Karpas-422 (cell line): ENCODE results near the gene CNTNAP2. TPM values are rescaled to one million over a fixed set of nuclear protein-coding genes. Genes with fewer than 3 reads are reported as not detected.

Experiments
- DNase-seq: peaks from one replicate; pipeline ENCODE4 v3.0.0-alpha.2; 2015
- H2AFZ ChIP-seq: fragments of 200-600 bp; sonication (generic); 2 replicates; pipeline ENCODE4 v1.6.1; 2014; ENCODE audit warnings: antibody characterized with exemption, low read length, mixed read lengths
- H3K27ac ChIP-seq: fragments of 200-600 bp; sonication (generic); 2 replicates; pipeline ENCODE4 v1.5.1; 2014; ENCODE audit warnings: mild to moderate bottlenecking, low read length, moderate library complexity
- H3K27me3 ChIP-seq: fragments of 200-600 bp; sonication (generic); 2 replicates; pipeline ENCODE4 v1.6.1; 2014; ENCODE audit warnings: low read length, mixed read lengths
- H3K36me3 ChIP-seq: fragments of 200-600 bp; sonication (generic); 2 replicates; pipeline ENCODE4 v1.6.1; 2014; ENCODE audit warnings: low read length, mixed read lengths; ENCODE audit not compliant: insufficient read depth
- H3K4me1 ChIP-seq: fragments of 200-600 bp; sonication (generic); 2 replicates; pipeline ENCODE4 v1.6.1; 2014; ENCODE audit warnings: mild to moderate bottlenecking, low read length, mixed read lengths
- H3K4me2 ChIP-seq: fragments of 200-600 bp; sonication (generic); 2 replicates; pipeline ENCODE4 v1.6.1; 2014; ENCODE audit warnings: low read length, low read depth, mild to moderate bottlenecking; ENCODE audit not compliant: poor library complexity, severe bottlenecking
- H3K4me3 ChIP-seq: fragments of 200-600 bp; sonication (generic); 2 replicates; pipeline ENCODE4 v1.5.1; 2014; ENCODE audit warnings: mild to moderate bottlenecking, antibody characterized with exemption, low read length, mixed read lengths
- H3K79me2 ChIP-seq: fragments of 200-600 bp; sonication (generic); 2 replicates; pipeline ENCODE4 v1.6.1; 2014; ENCODE audit warnings: mild to moderate bottlenecking, low read length, mixed read lengths
- H3K9ac ChIP-seq: fragments of 200-600 bp; sonication (generic); 2 replicates; pipeline ENCODE4 v1.6.0; 2014; ENCODE audit warnings: low read length
- H3K9me2 ChIP-seq: fragments of 200-600 bp; sonication (generic), shearing (Covaris generic); replicated peaks from 2 replicates; pipeline ENCODE4 v1.6.0; 2014; ENCODE audit warnings: mild to moderate bottlenecking, low read length, moderate library complexity; ENCODE audit not compliant: insufficient read depth
- H3K9me3 ChIP-seq: fragments of 300-700, 200-600 bp; sonication (generic); 2 replicates; pipeline ENCODE4 v1.6.1; 2014; ENCODE audit warnings: low read length, mixed read lengths
- H4K20me1 ChIP-seq: fragments of 200-600 bp; sonication (generic); 2 replicates; pipeline ENCODE4 v1.6.1; 2014; ENCODE audit warnings: mild to moderate bottlenecking, antibody characterized with exemption, low read length, low read depth; ENCODE audit not compliant: insufficient read depth
- total RNA-seq: library from RNA; depleted of rRNA; stranded (reverse); fragments of >200 nt; shearing (Covaris generic); gene quantifications from 2 replicates; pipeline ENCODE4 v1.2.3, GENCODE V29; 2014; ENCODE audit warnings: low replicate concordance

The CNTNAP2 gene
- total RNA-seq, 1 experiment from 2014 or later: not detected

GRCh38 chr7:147639751-147640150 lies 1523.2 kb downstream of the CNTNAP2 start:
- Histone ChIP-seq H3K9ac (no peak overlapping the region), H4K20me1 (no peaks in the 10 kb centered on the region), H3K79me2 (no peaks in the 10 kb centered on the region), H3K9me3 (peaks cover 6% of the 10 kb centered on the region; the same call in 1 of the 2 replicates), H3K9me2 (no peaks in the 10 kb centered on the region), H2AFZ (no peak overlapping the region), H3K36me3 (no peaks in the 10 kb centered on the region), H3K27me3 (no peaks in the 10 kb centered on the region), H3K4me1 (no peaks in the 10 kb centered on the region), H3K27ac (no peak overlapping the region), H3K4me3 (no peak overlapping the region), H3K4me2 (no peak overlapping the region)
- DNase-seq: no peak

- Histone ChIP-seq H4K20me1 (no peaks in the 10 kb centered on the region), H3K4me2 (no peak overlapping the region), H3K79me2 (no peaks in the 10 kb centered on the region), H3K27ac (no peak overlapping the region), H3K4me1 (no peaks in the 10 kb centered on the region), H3K36me3 (no peaks in the 10 kb centered on the region), H2AFZ (no peak overlapping the region), H3K4me3 (no peak overlapping the region), H3K27me3 (no peaks in the 10 kb centered on the region), H3K9me3 (peaks cover 6% of the 10 kb centered on the region; the same call in 1 of the 2 replicates), H3K9me2 (no peaks in the 10 kb centered on the region), H3K9ac (no peak overlapping the region)
- no peak for DNase-seq
These were observed 1524.2 kb downstream of the CNTNAP2 start for GRCh38 chr7:147640821-147641220.

GRCh38 chr7:147646568-147646967 lies 1530.0 kb downstream of the CNTNAP2 start:
- Histone ChIP-seq H3K9me2 (no peaks in the 10 kb centered on the region), H3K4me2 (no peak overlapping the region), H4K20me1 (no peaks in the 10 kb centered on the region), H3K27me3 (no peaks in the 10 kb centered on the region), H3K27ac (no peak overlapping the region), H3K9me3 (peaks cover 6% of the 10 kb centered on the region), H3K4me1 (no peaks in the 10 kb centered on the region), H3K36me3 (no peaks in the 10 kb centered on the region), H3K4me3 (no peak overlapping the region), H3K9ac (no peak overlapping the region), H2AFZ (no peak overlapping the region), H3K79me2 (no peaks in the 10 kb centered on the region)
- no peak for DNase-seq

- Histone ChIP-seq H3K4me2 (no peak overlapping the region), H3K9me3 (peaks cover 15% of the 10 kb centered on the region), H3K36me3 (no peaks in the 10 kb centered on the region), H3K27ac (no peak overlapping the region), H3K27me3 (no peaks in the 10 kb centered on the region), H3K4me1 (no peaks in the 10 kb centered on the region), H3K4me3 (no peak overlapping the region), H3K79me2 (no peaks in the 10 kb centered on the region), H3K9me2 (no peaks in the 10 kb centered on the region), H4K20me1 (no peaks in the 10 kb centered on the region), H3K9ac (no peak overlapping the region), H2AFZ (no peak overlapping the region)
- no peak for DNase-seq
These were observed 1534.4 kb downstream of the CNTNAP2 start for GRCh38 chr7:147650991-147651390.

GRCh38 chr7:147651601-147652000 lies 1535.0 kb downstream of the CNTNAP2 start:
- H4K20me1 ChIP-seq: no peaks in the 10 kb centered on the region
- H3K36me3 ChIP-seq: no peaks in the 10 kb centered on the region
- H3K79me2 ChIP-seq: no peaks in the 10 kb centered on the region
- no peak for DNase-seq
- no peak overlapping the region for H3K4me2 ChIP-seq
- peaks cover 12% of the 10 kb centered on the region for H3K9me3 ChIP-seq
- H3K4me1 ChIP-seq: no peaks in the 10 kb centered on the region
- no peaks in the 10 kb centered on the region for H3K27me3 ChIP-seq
- no peaks in the 10 kb centered on the region for H3K9me2 ChIP-seq
- H3K27ac ChIP-seq: no peak overlapping the region
- H3K9ac ChIP-seq: no peak overlapping the region
- no peak overlapping the region for H3K4me3 ChIP-seq
- H2AFZ ChIP-seq: no peak overlapping the region

GRCh38 chr7:147653456-147653855 lies 1536.9 kb downstream of the CNTNAP2 start:
- Histone ChIP-seq H4K20me1 (no peaks in the 10 kb centered on the region), H3K4me3 (no peak overlapping the region), H3K4me1 (no peaks in the 10 kb centered on the region), H3K9me2 (no peaks in the 10 kb centered on the region), H3K9me3 (peaks cover 17% of the 10 kb centered on the region), H3K27ac (no peak overlapping the region), H3K36me3 (no peaks in the 10 kb centered on the region), H3K9ac (no peak overlapping the region), H2AFZ (no peak overlapping the region), H3K79me2 (no peaks in the 10 kb centered on the region), H3K4me2 (no peak overlapping the region), H3K27me3 (no peaks in the 10 kb centered on the region)
- no peak for DNase-seq

GRCh38 chr7:147658392-147658967 lies 1541.9 kb downstream of the CNTNAP2 start:
- H3K9me3 ChIP-seq: peaks cover 18% of the 10 kb centered on the region
- no peak overlapping the region for H3K4me2 ChIP-seq
- DNase-seq: no peak
- H3K4me1 ChIP-seq: no peaks in the 10 kb centered on the region
- H3K36me3 ChIP-seq: no peaks in the 10 kb centered on the region
- H3K9ac ChIP-seq: no peak overlapping the region
- H2AFZ ChIP-seq: no peak overlapping the region
- no peak overlapping the region for H3K4me3 ChIP-seq
- no peak overlapping the region for H3K27ac ChIP-seq
- no peaks in the 10 kb centered on the region for H3K27me3 ChIP-seq
- no peaks in the 10 kb centered on the region for H3K9me2 ChIP-seq
- H3K79me2 ChIP-seq: no peaks in the 10 kb centered on the region
- no peaks in the 10 kb centered on the region for H4K20me1 ChIP-seq

- Histone ChIP-seq H3K27me3 (no peaks in the 10 kb centered on the region), H3K27ac (no peak overlapping the region), H3K4me3 (no peak overlapping the region), H3K9me3 (peaks cover 24% of the 10 kb centered on the region), H3K4me1 (no peaks in the 10 kb centered on the region), H3K9me2 (no peaks in the 10 kb centered on the region), H3K36me3 (no peaks in the 10 kb centered on the region), H2AFZ (no peak overlapping the region), H3K4me2 (no peak overlapping the region), H3K9ac (no peak overlapping the region), H4K20me1 (no peaks in the 10 kb centered on the region), H3K79me2 (no peaks in the 10 kb centered on the region)
- DNase-seq: no peak
These were observed 1542.7 kb downstream of the CNTNAP2 start for GRCh38 chr7:147659036-147659995.
